HCT116 (cell line): ENCODE data around the gene TNIK. TPM values are rescaled to one million over a fixed set of nuclear protein-coding genes. Genes with fewer than 3 reads are reported as not detected.

Experiments used
- ATAC-seq: fragments of 200-7000 bp; cut with Tn5 transposase; 2 replicates; pipeline ENCODE4 v1.9.1; 2020; ENCODE audit warnings: mild to moderate bottlenecking, moderate library complexity
- BruUV-seq: library from RNA; stranded (reverse); fragments of 400-500 nt; replicated peaks from 2 replicates; lab custom pipeline; 2021; lab: Mats Ljungman, UMichigan
- CTCF ChIA-PET: fragments of 300-600 bp; sonication (Branson Sonifier 250); formaldehyde crosslinking; loops from one replicate; lab custom pipeline; 2021; ENCODE audit warnings: antibody characterized with exemption; lab: Charles Lee
- POLR2A ChIA-PET: fragments of 300-600, 350-600 bp; sonication (Branson Sonifier 250); formaldehyde crosslinking; loops from one replicate; lab custom pipeline; 2021; ENCODE audit warnings: antibody characterized with exemption; lab: Charles Lee
- RAD21 ChIA-PET, 2 experiments: fragments of 300-600 bp; sonication (Branson Sonifier 250); formaldehyde crosslinking; loops; one replicate each; lab custom pipeline; 2023; ENCODE audit warnings: low total read pairs in 2 of 2; ENCODE audit not compliant: uncharacterized antibody in 2 of 2, unreplicated experiment in 2 of 2, low non-redundant PET in 1 of 2; lab: Charles Lee
- DNase-seq: peaks from one replicate; pipeline ENCODE4 v3.0.0-alpha.2; 2010; ENCODE audit warnings: low read depth, low spot score
- H2AFZ ChIP-seq: fragments of 200-600 bp; shearing (Covaris generic), sonication (generic); 2 replicates; pipeline ENCODE4 v1.6.1; 2017; ENCODE audit warnings: low read depth, mixed run types, mixed read lengths, antibody characterized with exemption, low read length; ENCODE audit not compliant: poor library complexity, severe bottlenecking
- H3K27ac ChIP-seq: 2 replicates; pipeline ENCODE4 v1.5.1; 2012; ENCODE audit warnings: low read depth, low read length
- H3K27me3 ChIP-seq: fragments of 200-600 bp; sonication (generic); 2 replicates; pipeline ENCODE4 v1.6.1; 2016; ENCODE audit warnings: mixed run types, low read length, mixed read lengths; ENCODE audit not compliant: insufficient read depth
- H3K36me3 ChIP-seq, 2 experiments: fragments of 200-500 bp in 1 of 2; fragments of 200-600 bp in 1 of 2; sonication (Bioruptor generic) in 1 of 2; sonication (generic) in 1 of 2; 2 replicates each; pipeline versions ENCODE4 v1.5.1 to v1.6.1; 2014 to 2016; ENCODE audit warnings: low read length in 2 of 2, inconsistent platforms in 1 of 2, mixed read lengths in 1 of 2, mixed run types in 1 of 2; ENCODE audit not compliant: insufficient read depth in 2 of 2, control insufficient read depth in 1 of 2
- H3K4me1 ChIP-seq, 2 experiments: fragments of 200-600 bp in 1 of 2; sonication (generic) in 1 of 2; 2 replicates each; pipeline versions ENCODE4 v1.5.1 to v1.6.1; 2012 to 2017; ENCODE audit warnings: low read length in 2 of 2, inconsistent platforms in 1 of 2, mild to moderate bottlenecking in 1 of 2, mixed read lengths in 1 of 2, mixed run types in 1 of 2, moderate library complexity in 1 of 2; ENCODE audit not compliant: insufficient read depth in 2 of 2, control insufficient read depth in 1 of 2
- H3K4me2 ChIP-seq: fragments of 200-600 bp; sonication (generic); 2 replicates; pipeline ENCODE4 v1.6.1; 2017; ENCODE audit warnings: mixed run types, low read length, mixed read lengths
- H3K4me3 ChIP-seq, 2 experiments: fragments of 200-600 bp in 1 of 2; sonication (generic) in 1 of 2; replicated peaks in 1 of 2; 2 replicates each; pipeline ENCODE4 v1.5.1; 2011 to 2016; ENCODE audit warnings: low read length in 2 of 2, control low read depth in 1 of 2, low read depth in 1 of 2, mild to moderate bottlenecking in 1 of 2, mixed read lengths in 1 of 2, mixed run types in 1 of 2
- H3K79me2 ChIP-seq: fragments of 200-600 bp; sonication (generic); 2 replicates; pipeline ENCODE4 v1.6.1; 2017; ENCODE audit warnings: mild to moderate bottlenecking, mixed run types, low read length, moderate library complexity, mixed read lengths; ENCODE audit not compliant: insufficient read depth
- H3K9ac ChIP-seq: fragments of 200-600 bp; sonication (generic); 2 replicates; pipeline ENCODE4 v1.6.1; 2016; ENCODE audit warnings: low read length, mixed read lengths
- H3K9me2 ChIP-seq: fragments of 200-600 bp; sonication (generic), shearing (Covaris generic); 2 replicates; pipeline ENCODE4 v1.6.1; 2017; ENCODE audit warnings: mixed run types, mild to moderate bottlenecking, moderate library complexity; ENCODE audit not compliant: insufficient read depth
- H3K9me3 ChIP-seq, 2 experiments: fragments of 200-500 bp in 1 of 2; fragments of 200-600 bp in 1 of 2; sonication (Bioruptor generic) in 1 of 2; sonication (generic) in 1 of 2; 2 replicates each; pipeline ENCODE4 v1.6.1; 2014 to 2017; ENCODE audit warnings: low read length in 2 of 2, mixed read lengths in 2 of 2, inconsistent platforms in 1 of 2, low read depth in 1 of 2, mild to moderate bottlenecking in 1 of 2, mixed run types in 1 of 2, moderate library complexity in 1 of 2; ENCODE audit not compliant: control insufficient read depth in 1 of 2, insufficient read depth in 1 of 2
- H4K20me1 ChIP-seq: fragments of 200-600 bp; sonication (generic), shearing (Covaris generic); 2 replicates; pipeline ENCODE4 v1.6.1; 2017; ENCODE audit warnings: mixed run types, mild to moderate bottlenecking, moderate library complexity; ENCODE audit not compliant: insufficient read depth
- CBX3 ChIP-seq: IDR thresholded peaks from 2 replicates; pipeline ENCODE4 v1.6.1; 2012; ENCODE audit warnings: low read depth
- CTCF ChIP-seq, 3 experiments: fragments of 200-600 bp in 1 of 3; sonication (generic) in 1 of 3; IDR thresholded peaks in 2 of 3; conservative IDR thresholded peaks in 1 of 3; 2 replicates each; pipeline ENCODE4 v1.5.1; 2012 to 2017; ENCODE audit warnings: low read depth in 2 of 3, low read length in 2 of 3, antibody characterized with exemption in 1 of 3, borderline replicate concordance in 1 of 3, control low read depth in 1 of 3, mild to moderate bottlenecking in 1 of 3, mixed read lengths in 1 of 3, mixed run types in 1 of 3, moderate library complexity in 1 of 3; ENCODE audit not compliant: insufficient read depth in 1 of 3
- EGR1 ChIP-seq: IDR thresholded peaks from 2 replicates; pipeline ENCODE4 v1.6.1; 2012; ENCODE audit warnings: low read depth
- EZH2phosphoT487 ChIP-seq: fragments of 200-600 bp; IDR thresholded peaks from 2 replicates; pipeline ENCODE4 v1.6.1; 2018; ENCODE audit warnings: antibody characterized with exemption, borderline replicate concordance
- RAD21 ChIP-seq: IDR thresholded peaks from 2 replicates; pipeline ENCODE4 v1.6.1; 2012; ENCODE audit warnings: low read depth, mild to moderate bottlenecking
- REST ChIP-seq: IDR thresholded peaks from 2 replicates; pipeline ENCODE4 v1.6.1; 2012; ENCODE audit warnings: low read depth
- SIN3A ChIP-seq: IDR thresholded peaks from 2 replicates; pipeline ENCODE4 v1.6.1; 2012; ENCODE audit warnings: low read depth
- SP1 ChIP-seq: IDR thresholded peaks from 2 replicates; pipeline ENCODE4 v1.6.1; 2012; ENCODE audit warnings: low read depth
- SRF ChIP-seq: IDR thresholded peaks from 2 replicates; pipeline ENCODE4 v1.6.1; 2012; ENCODE audit warnings: low read depth
- TCF7L2 ChIP-seq: IDR thresholded peaks from 2 replicates; pipeline ENCODE4 v1.7.0; 2011; ENCODE audit warnings: borderline replicate concordance, inconsistent platforms; ENCODE audit not compliant: insufficient read depth, insufficient read length; ENCODE audit errors: extremely low read depth
- YY1 ChIP-seq: IDR thresholded peaks from 2 replicates; pipeline ENCODE4 v1.6.1; 2011; ENCODE audit warnings: low read length, low read depth, moderate library complexity, mild to moderate bottlenecking; ENCODE audit not compliant: insufficient replicate concordance; ENCODE audit errors: extremely low read depth
- ZBTB33 ChIP-seq: IDR thresholded peaks from 2 replicates; pipeline ENCODE4 v1.6.1; 2011; ENCODE audit warnings: mild to moderate bottlenecking, low read length, moderate library complexity; ENCODE audit not compliant: insufficient replicate concordance; ENCODE audit errors: extremely low read depth
- intact Hi-C: fragments of 100-400 bp; cut with micrococcal nuclease; formaldehyde crosslinking; loops from 2 replicates; pipeline ENCODE4 v1.10.0; 2022
- total RNA-seq: library from RNA; stranded (reverse); gene quantifications from one replicate; pipeline ENCODE4 v1.2.1, GENCODE V29; 2021; ENCODE audit not compliant: unreplicated experiment

TNIK gene
- total RNA-seq, 1 experiment from 2014 or later: 24.1 TPM

- intact Hi-C loops: no loop called here
- DNase-seq (no peak), ATAC-seq (no peak)
- no peak overlapping the region for H3K9ac ChIP-seq
- no peak overlapping the region for H3K27ac ChIP-seq
- BruUV-seq: no TSS peak
- peaks cover 0 to 6% of the 10 kb centered on the region in 2 experiments; a peak in 1 of 4 replicates for H3K4me1 ChIP-seq
- no peak overlapping the region for H3K4me3 ChIP-seq
- POLR2A ChIA-PET: no interaction called here
- H3K27me3 ChIP-seq: no peaks in the 10 kb centered on the region
- TF ChIP-seq ZBTB33: no peak
- no peak for TF ChIP-seq TCF7L2
- no peak for TF ChIP-seq YY1
- no peak for TF ChIP-seq SP1
- TF ChIP-seq SIN3A: no peak
- no peak for TF ChIP-seq CBX3
- TF ChIP-seq EGR1: no peak
- no peak for TF ChIP-seq RAD21
- no peak for TF ChIP-seq SRF
- no peak for TF ChIP-seq CTCF (IDR thresholded peaks at IDR 0.05 in 2 of 3, conservative IDR thresholded peaks at IDR 0.05 in 1 of 3; ENCODE audit: borderline replicate concordance in 1 of 3, insufficient read depth in 1 of 3, low read depth in 2 of 3, low read length in 2 of 3)
- no peak for TF ChIP-seq EZH2phosphoT487
- no peak for TF ChIP-seq REST
- H3K9me3 ChIP-seq: no peaks in the 10 kb centered on the region
- H3K36me3 ChIP-seq: no peaks in the 10 kb centered on the region
- no peak overlapping the region for H2AFZ ChIP-seq
- CTCF ChIA-PET: no interaction called here
- RAD21 ChIA-PET: no interaction called here
- H4K20me1 ChIP-seq: no peaks in the 10 kb centered on the region
- no peaks in the 10 kb centered on the region for H3K9me2 ChIP-seq
- no peaks in the 10 kb centered on the region for H3K79me2 ChIP-seq
- H3K4me2 ChIP-seq: no peak overlapping the region
Observed at GRCh38 chr3:171099911-171100310, 360.3 kb downstream of the TNIK start.
